DOHH2 (cell line): ENCODE measurements around the gene CDH6.

ENCODE experiments used
- H3F3A ChIP-seq: fragments of 200-600 bp; sonication (generic), shearing (Covaris generic); 2 replicates; pipeline ENCODE4 v1.6.0; 2016; ENCODE audit warnings: antibody characterized with exemption, mild to moderate bottlenecking; ENCODE audit not compliant: control insufficient read depth, insufficient read depth
- H3K27ac ChIP-seq: fragments of 200-600 bp; sonication (generic); 2 replicates; pipeline ENCODE4 v1.5.1; 2014; ENCODE audit warnings: low read depth, mild to moderate bottlenecking, low read length, moderate library complexity
- H3K27me3 ChIP-seq: fragments of 200-600 bp; sonication (generic); 2 replicates; pipeline ENCODE4 v1.6.1; 2014; ENCODE audit warnings: mild to moderate bottlenecking, low read length, mixed read lengths; ENCODE audit not compliant: control insufficient read depth
- H3K36me3 ChIP-seq: fragments of 200-600 bp; sonication (generic); 2 replicates; pipeline ENCODE4 v1.6.1; 2014; ENCODE audit warnings: mild to moderate bottlenecking, low read length, moderate library complexity, mixed read lengths; ENCODE audit not compliant: control insufficient read depth
- H3K4me1 ChIP-seq: fragments of 200-600 bp; sonication (generic); 2 replicates; pipeline ENCODE4 v1.6.1; 2014; ENCODE audit warnings: mild to moderate bottlenecking, low read length, mixed read lengths; ENCODE audit not compliant: control insufficient read depth
- H3K4me2 ChIP-seq: fragments of 200-600 bp; sonication (generic); 2 replicates; pipeline ENCODE4 v1.6.0; 2014; ENCODE audit warnings: mild to moderate bottlenecking, low read length, moderate library complexity
- H3K4me3 ChIP-seq: fragments of 200-600 bp; sonication (generic); 2 replicates; pipeline ENCODE4 v1.5.1; 2014; ENCODE audit warnings: mild to moderate bottlenecking, low read length, mixed read lengths
- H3K79me2 ChIP-seq: fragments of 200-600 bp; sonication (generic); 2 replicates; pipeline ENCODE4 v1.6.1; 2014; ENCODE audit warnings: mild to moderate bottlenecking, low read length, mixed read lengths; ENCODE audit not compliant: control insufficient read depth
- H3K9me2 ChIP-seq: fragments of 200-600 bp; sonication (generic); replicated peaks from 2 replicates; pipeline ENCODE4 v1.6.1; 2014; ENCODE audit warnings: mild to moderate bottlenecking, low read length, mixed read lengths; ENCODE audit not compliant: control insufficient read depth
- H3K9me3 ChIP-seq: fragments of 200-600 bp; sonication (generic); 2 replicates; pipeline ENCODE4 v1.6.1; 2014; ENCODE audit warnings: antibody characterized with exemption, low read length, mixed read lengths; ENCODE audit not compliant: control insufficient read depth, insufficient read depth
- H4K20me1 ChIP-seq: fragments of 200-600 bp; sonication (generic); 2 replicates; pipeline ENCODE4 v1.6.0; 2014; ENCODE audit warnings: low read depth, mild to moderate bottlenecking, antibody characterized with exemption, low read length, moderate library complexity; ENCODE audit not compliant: control insufficient read depth, insufficient read depth
- CTCF ChIP-seq: fragments of 200-600 bp; sonication (generic); IDR thresholded peaks from one replicate; pipeline ENCODE4 v1.5.1; 2014; ENCODE audit warnings: antibody characterized with exemption, mild to moderate bottlenecking, low read depth, low read length; ENCODE audit not compliant: poor library complexity, severe bottlenecking
- EZH2phosphoT487 ChIP-seq: fragments of 200-600 bp; sonication (generic); IDR thresholded peaks from 2 replicates; pipeline ENCODE4 v1.6.1; 2017; ENCODE audit warnings: borderline replicate concordance, mild to moderate bottlenecking, antibody characterized with exemption, low read length, moderate library complexity, mixed read lengths

CDH6 gene

GRCh38 chr5:31153521-31153920 is 40.0 kb upstream of the CDH6 start:
- Histone ChIP-seq H3K9me2 (no peaks in the 10 kb centered on the region), H3K4me3 (no peak overlapping the region), H3K27me3 (no peaks in the 10 kb centered on the region), H4K20me1 (no peaks in the 10 kb centered on the region), H3F3A (no peaks in the 10 kb centered on the region), H3K27ac (no peak overlapping the region), H3K36me3 (no peaks in the 10 kb centered on the region), H3K4me2 (no peak overlapping the region), H3K79me2 (no peaks in the 10 kb centered on the region), H3K9me3 (no peaks in the 10 kb centered on the region), H3K4me1 (no peaks in the 10 kb centered on the region)
- TF ChIP-seq CTCF = no peak
- no peak for TF ChIP-seq EZH2phosphoT487

GRCh38 chr5:31156631-31157160 is 36.8 kb upstream of the CDH6 start:
- H3K9me3 ChIP-seq = no peaks in the 10 kb centered on the region
- no peaks in the 10 kb centered on the region for H3K4me1 ChIP-seq
- no peak overlapping the region for H3K4me3 ChIP-seq
- H3K9me2 ChIP-seq = no peaks in the 10 kb centered on the region
- no peaks in the 10 kb centered on the region for H3K79me2 ChIP-seq
- H4K20me1 ChIP-seq = no peaks in the 10 kb centered on the region
- H3K4me2 ChIP-seq = no peak overlapping the region
- TF ChIP-seq EZH2phosphoT487 = no peak
- no peak for TF ChIP-seq CTCF
- H3K36me3 ChIP-seq = no peaks in the 10 kb centered on the region
- no peaks in the 10 kb centered on the region for H3F3A ChIP-seq
- no peaks in the 10 kb centered on the region for H3K27me3 ChIP-seq
- no peak overlapping the region for H3K27ac ChIP-seq

- H3K4me3 ChIP-seq = no peak overlapping the region
- no peaks in the 10 kb centered on the region for H3K9me2 ChIP-seq
- TF ChIP-seq EZH2phosphoT487 = no peak
- no peak for TF ChIP-seq CTCF
- H3K36me3 ChIP-seq = no peaks in the 10 kb centered on the region
- no peaks in the 10 kb centered on the region for H3K79me2 ChIP-seq
- H3K9me3 ChIP-seq = no peaks in the 10 kb centered on the region
- H3K27me3 ChIP-seq = no peaks in the 10 kb centered on the region
- H3K27ac ChIP-seq = no peak overlapping the region
- H3K4me2 ChIP-seq = no peak overlapping the region
- no peaks in the 10 kb centered on the region for H4K20me1 ChIP-seq
- H3K4me1 ChIP-seq = no peaks in the 10 kb centered on the region
- no peaks in the 10 kb centered on the region for H3F3A ChIP-seq
Observed at GRCh38 chr5:31157720-31158119, 35.8 kb upstream of the CDH6 start.
